ENCODE measurements around the gene SFSWAP.

The SFSWAP gene

GRCh38 chr12:131835616-131836171, 124.8 kb downstream of the SFSWAP start (continued):
- no peak for TF ChIP-seq ISL1 (CRISPR knock-in tag; IDR thresholded peaks at IDR 0.05)
- TF ChIP-seq ZNF70 (CRISPR knock-in tag; IDR thresholded peaks at IDR 0.05) = no peak
- no peak for TF ChIP-seq BACH2 (CRISPR knock-in tag; IDR thresholded peaks at IDR 0.05; ENCODE audit: borderline replicate concordance)
- no peak for TF ChIP-seq TOX (CRISPR knock-in tag; IDR thresholded peaks at IDR 0.05; ENCODE audit: borderline replicate concordance)

GRCh38 chr12:131836193-131836592, 125.3 kb downstream of the SFSWAP start:
- ATAC-seq = peak; percentile 21; the same call in 1 of the 3 replicates
- no peak for TF ChIP-seq CREB5 (CRISPR knock-in tag; IDR thresholded peaks at IDR 0.05; ENCODE audit: low read depth)
- no peak for TF ChIP-seq ZNF70 (CRISPR knock-in tag; IDR thresholded peaks at IDR 0.05)

- no peak for TF ChIP-seq CSRNP3 (CRISPR knock-in tag; IDR thresholded peaks at IDR 0.05)
- no peak for TF ChIP-seq ARNTL (CRISPR knock-in tag; IDR thresholded peaks at IDR 0.05; ENCODE audit: borderline replicate concordance, low read depth)
- no peak for TF ChIP-seq PATZ1 (CRISPR knock-in tag; IDR thresholded peaks at IDR 0.05; ENCODE audit: borderline replicate concordance)
- TF ChIP-seq RARB (CRISPR knock-in tag; IDR thresholded peaks at IDR 0.05) = no peak
- no peak for TF ChIP-seq ZFP3 (CRISPR knock-in tag; IDR thresholded peaks at IDR 0.05)
- no peak for TF ChIP-seq TOX (CRISPR knock-in tag; IDR thresholded peaks at IDR 0.05; ENCODE audit: borderline replicate concordance)
- TF ChIP-seq CREB5 (CRISPR knock-in tag; IDR thresholded peaks at IDR 0.05; ENCODE audit: low read depth) = no peak
- TF ChIP-seq ESRRG (CRISPR knock-in tag; IDR thresholded peaks at IDR 0.05) = no peak
- TF ChIP-seq TCF4 (CRISPR knock-in tag; IDR thresholded peaks at IDR 0.05; ENCODE audit: borderline replicate concordance) = no peak
- no peak for TF ChIP-seq ZC3H10 (CRISPR knock-in tag; IDR thresholded peaks at IDR 0.05)
- TF ChIP-seq TSHZ2 (CRISPR knock-in tag; IDR thresholded peaks at IDR 0.05) = no peak
- TF ChIP-seq CSDC2 (CRISPR knock-in tag; IDR thresholded peaks at IDR 0.05) = no peak
- no peak for TF ChIP-seq POU6F1 (CRISPR knock-in tag; IDR thresholded peaks at IDR 0.05; ENCODE audit: borderline replicate concordance, low read depth)
- no peak for TF ChIP-seq BACH2 (CRISPR knock-in tag; IDR thresholded peaks at IDR 0.05; ENCODE audit: borderline replicate concordance)
- no peak for TF ChIP-seq ISL1 (CRISPR knock-in tag; IDR thresholded peaks at IDR 0.05)
- no peak for ATAC-seq
Measured at GRCh38 chr12:131836714-131837397, 126.0 kb downstream of the SFSWAP start.

All from SK-N-SH treated with all-trans-retinoic acid at 6 μM for 48 hours (cell line).